ENCODE data around the gene SLC25A15. TPM values are rescaled to one million over a fixed set of nuclear protein-coding genes. Genes with fewer than 3 reads are reported as not detected.

The SLC25A15 gene
- total RNA-seq, 1 donor from 2014 or later: 12.2 TPM

GRCh38 chr13:40762849-40763248, 26.6 kb upstream of the SLC25A15 start:
- Mint-ChIP-seq H3K36me3 (peaks cover 13% of the 10 kb centered on the region), H3K4me1 (no peaks in the 10 kb centered on the region)

GRCh38 chr13:40764587-40765403, 24.6 kb upstream of the SLC25A15 start:
- TF ChIP-seq CTCF (IDR thresholded peaks at IDR 0.05; ENCODE audit: unreplicated experiment): no peak
- H3K36me3 Mint-ChIP-seq: peaks cover 5% of the 10 kb centered on the region
- no peaks in the 10 kb centered on the region for H3K27me3 Mint-ChIP-seq (ENCODE audit: low read depth)
- H3K27ac Mint-ChIP-seq: no peak overlapping the region
- H3K9me3 Mint-ChIP-seq: no peaks in the 10 kb centered on the region
- no peak overlapping the region for H3K4me3 Mint-ChIP-seq
- no peak for DNase-seq (ENCODE audit: low spot score in 2 of 2, unreplicated experiment in 2 of 2)
- peaks cover 9% of the 10 kb centered on the region for H3K4me1 Mint-ChIP-seq

More at GRCh38 chr13:40762849-40763248, 26.6 kb upstream of the SLC25A15 start:
- Mint-ChIP-seq H3K27me3 (ENCODE audit: low read depth) (no peaks in the 10 kb centered on the region), H3K4me3 (no peak overlapping the region), H3K9me3 (no peaks in the 10 kb centered on the region), H3K27ac (no peak overlapping the region)
- no peak for DNase-seq (ENCODE audit: low spot score in 2 of 2, unreplicated experiment in 2 of 2)
- no peak for TF ChIP-seq CTCF (IDR thresholded peaks at IDR 0.05; ENCODE audit: unreplicated experiment)

GRCh38 chr13:40765602-40766001, 23.8 kb upstream of the SLC25A15 start:
- no peaks in the 10 kb centered on the region for H3K27me3 Mint-ChIP-seq (ENCODE audit: low read depth)

GRCh38 chr13:40769970-40770369, 19.4 kb upstream of the SLC25A15 start:
- no peaks in the 10 kb centered on the region for H3K27me3 Mint-ChIP-seq (ENCODE audit: low read depth)
- DNase-seq (ENCODE audit: low spot score in 2 of 2, unreplicated experiment in 2 of 2): no peak
- peaks cover 2% of the 10 kb centered on the region for H3K36me3 Mint-ChIP-seq
- H3K4me3 Mint-ChIP-seq: peak overlapping the region; percentile 99
- peak overlapping the region; percentile 57 for H3K27ac Mint-ChIP-seq
- H3K4me1 Mint-ChIP-seq: peaks cover 20% of the 10 kb centered on the region
- H3K9me3 Mint-ChIP-seq: no peaks in the 10 kb centered on the region
- no peak for TF ChIP-seq CTCF (IDR thresholded peaks at IDR 0.05; ENCODE audit: unreplicated experiment)

More at GRCh38 chr13:40765602-40766001, 23.8 kb upstream of the SLC25A15 start:
- no peaks in the 10 kb centered on the region for H3K9me3 Mint-ChIP-seq
- no peak overlapping the region for H3K4me3 Mint-ChIP-seq
- no peak for TF ChIP-seq CTCF (IDR thresholded peaks at IDR 0.05; ENCODE audit: unreplicated experiment)
- peaks cover 4% of the 10 kb centered on the region for H3K36me3 Mint-ChIP-seq
- H3K4me1 Mint-ChIP-seq: peaks cover 17% of the 10 kb centered on the region
- no peak overlapping the region for H3K27ac Mint-ChIP-seq
- no peak for DNase-seq (ENCODE audit: low spot score in 2 of 2, unreplicated experiment in 2 of 2)

GRCh38 chr13:40770609-40770933, 18.8 kb upstream of the SLC25A15 start:
- Mint-ChIP-seq H3K9me3 (no peaks in the 10 kb centered on the region), H3K4me3 (peak overlapping the region; percentile 99), H3K36me3 (peaks cover 2% of the 10 kb centered on the region), H3K4me1 (peaks cover 20% of the 10 kb centered on the region), H3K27ac (peak overlapping the region; percentile 98), H3K27me3 (ENCODE audit: low read depth) (no peaks in the 10 kb centered on the region)
- TF ChIP-seq CTCF (IDR thresholded peaks at IDR 0.05; ENCODE audit: unreplicated experiment): no peak
- DNase-seq (ENCODE audit: low spot score in 2 of 2, unreplicated experiment in 2 of 2): no peak

Measured in mesothelial cell of epicardium (in vitro differentiated cells).